ENCODE results near the gene TBPL2.

Gene TBPL2

GRCh38 chr14:55467307-55467706, 26.9 kb upstream of the TBPL2 start:
- Histone ChIP-seq H3K36me3 (ENCODE audit: control insufficient read depth in 2 of 2, insufficient read depth in 1 of 2, low read length in 2 of 2) (no peaks in the 10 kb centered on the region), H3K4me1 (ENCODE audit: control insufficient read depth, insufficient read depth, low read length) (no peaks in the 10 kb centered on the region), H3K27ac (ENCODE audit: extremely low read depth, low read depth, low read length) (no peak overlapping the region), H3K9me3 (ENCODE audit: control insufficient read depth, insufficient read depth, low read depth, low read length) (no peaks in the 10 kb centered on the region), H3K4me3 (ENCODE audit: low read depth, low read length) (no peak overlapping the region)
- no peak for TF ChIP-seq ZNF175 (tag by site-specific recombination; IDR thresholded peaks at IDR 0.05)
- no peak for TF ChIP-seq SCRT2 (tag by site-specific recombination; IDR thresholded peaks at IDR 0.05)
- no peak for TF ChIP-seq REST (tag by site-specific recombination; IDR thresholded peaks at IDR 0.05)
- no peak for TF ChIP-seq ZNF548 (tag by site-specific recombination; IDR thresholded peaks at IDR 0.05)
- TF ChIP-seq ZNF521 (tag by site-specific recombination; IDR thresholded peaks at IDR 0.05), result no peak
- no peak for TF ChIP-seq ZNF155 (tag by site-specific recombination; IDR thresholded peaks at IDR 0.05)
- no peak for TF ChIP-seq ZEB2 (tag by site-specific recombination; IDR thresholded peaks at IDR 0.05)
- TF ChIP-seq ZNF704 (tag by site-specific recombination; IDR thresholded peaks at IDR 0.05), result no peak
- no peak for TF ChIP-seq ZNF707 (tag by site-specific recombination; IDR thresholded peaks at IDR 0.05)
- TF ChIP-seq ZNF423 (tag by site-specific recombination; IDR thresholded peaks at IDR 0.05), result no peak
- TF ChIP-seq HOXD13 (CRISPR knock-in tag; IDR thresholded peaks at IDR 0.05; ENCODE audit: borderline replicate concordance), result no peak
- TF ChIP-seq GLIS1 (tag by site-specific recombination; IDR thresholded peaks at IDR 0.05), result no peak
- TF ChIP-seq OVOL3 (tag by site-specific recombination; IDR thresholded peaks at IDR 0.05), result no peak
- ChIA-PET CTCF (no interaction called here), POLR2A (no interaction called here)

- H3K4me3 ChIP-seq (ENCODE audit: low read depth, low read length), result no peak overlapping the region
- H3K27ac ChIP-seq (ENCODE audit: extremely low read depth, low read depth, low read length), result no peak overlapping the region
- no peaks in the 10 kb centered on the region for H3K36me3 ChIP-seq (ENCODE audit: control insufficient read depth in 2 of 2, insufficient read depth in 1 of 2, low read length in 2 of 2)
- CTCF ChIA-PET, result interaction anchor here (0.5 to 1.9 kb wide), 2 partner anchors 13 to 214 kb away, joined by 4 to 7 read pairs; no protein-coding TSS in a partner anchor
- POLR2A ChIA-PET, result no interaction called here
- no peaks in the 10 kb centered on the region for H3K9me3 ChIP-seq (ENCODE audit: control insufficient read depth, insufficient read depth, low read depth, low read length)
- H3K4me1 ChIP-seq (ENCODE audit: control insufficient read depth, insufficient read depth, low read length), result peaks cover 9% of the 10 kb centered on the region
- TF ChIP-seq ZNF184 (tag by site-specific recombination; IDR thresholded peaks at IDR 0.05) (no peak), SP2 (tag by site-specific recombination; IDR thresholded peaks at IDR 0.05) (no peak), ZBTB26 (tag by site-specific recombination; optimal IDR thresholded peaks at IDR 0.05) (no peak), ZNF148 (tag by site-specific recombination; IDR thresholded peaks at IDR 0.05; ENCODE audit: borderline replicate concordance) (no peak), ZNF658 (tag by site-specific recombination; IDR thresholded peaks at IDR 0.05) (no peak), MEIS1 (CRISPR knock-in tag; IDR thresholded peaks at IDR 0.05; ENCODE audit: borderline replicate concordance) (no peak), ZNF548 (tag by site-specific recombination; IDR thresholded peaks at IDR 0.05) (no peak), ZNF121 (tag by site-specific recombination; IDR thresholded peaks at IDR 0.05) (no peak), ZNF302 (tag by site-specific recombination; IDR thresholded peaks at IDR 0.05; ENCODE audit: low read depth) (no peak), ZNF354C (tag by site-specific recombination; IDR thresholded peaks at IDR 0.05; ENCODE audit: borderline replicate concordance, low read depth) (no peak), TCF7L2 (IDR thresholded peaks at IDR 0.05; ENCODE audit: borderline replicate concordance, low read depth, low read length) (no peak), ZNF174 (tag by site-specific recombination; IDR thresholded peaks at IDR 0.05) (no peak), PATZ1 (tag by site-specific recombination; IDR thresholded peaks at IDR 0.05) (no peak), ZNF341 (tag by site-specific recombination; IDR thresholded peaks at IDR 0.05; ENCODE audit: low read depth) (no peak)
These were observed 18.5 kb upstream of the TBPL2 start for GRCh38 chr14:55458800-55459515.
